ENCODE results near the gene FAM24B. TPM values are rescaled to one million over a fixed set of nuclear protein-coding genes. Genes with fewer than 3 reads are reported as not detected.

Gene FAM24B
- total and polyA plus RNA-seq, 2 donors (not counting 3 experiments of a cell fraction or from before 2014, with no cell fraction given), result 9.3 to 10.6 TPM

DNA sequence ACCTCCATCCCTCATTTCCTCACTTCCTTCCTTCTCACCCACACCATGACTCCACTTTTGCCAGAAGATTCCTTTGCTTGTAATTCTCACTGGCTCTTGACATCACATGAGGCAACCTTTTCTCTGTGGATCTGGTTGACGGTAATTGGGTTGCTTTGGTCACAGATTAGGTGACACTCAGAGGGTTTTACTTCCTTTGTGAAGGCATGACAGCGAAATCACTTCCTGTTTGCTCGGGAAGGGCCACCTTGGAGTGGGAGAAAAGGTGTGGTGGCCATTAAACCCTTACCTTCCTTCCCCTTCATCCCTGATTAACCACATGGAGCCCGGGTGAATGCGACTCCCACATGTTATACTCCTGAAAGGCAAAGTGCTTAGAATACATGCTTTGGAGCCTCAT, 63.9 kb downstream of the FAM24B start:
- FAIRE-seq (no peak), DNase-seq (ENCODE audit: low read depth, low spot score) (no peak)
- TF ChIP-seq FOS (IDR thresholded peaks at IDR 0.05; ENCODE audit: borderline replicate concordance, insufficient read depth, low read length), result no peak
- TF ChIP-seq JUN (IDR thresholded peaks at IDR 0.05; ENCODE audit: borderline replicate concordance, insufficient read depth, insufficient read length, low read depth), result no peak
- TF ChIP-seq POLR2AphosphoS5 (IDR thresholded peaks at IDR 0.05; ENCODE audit: insufficient read depth, low read depth, low read length), result no peak
- TF ChIP-seq GATA2 (IDR thresholded peaks at IDR 0.05; ENCODE audit: insufficient read depth, insufficient read length, low read depth, low read length), result no peak
- TF ChIP-seq, protein P1, sequence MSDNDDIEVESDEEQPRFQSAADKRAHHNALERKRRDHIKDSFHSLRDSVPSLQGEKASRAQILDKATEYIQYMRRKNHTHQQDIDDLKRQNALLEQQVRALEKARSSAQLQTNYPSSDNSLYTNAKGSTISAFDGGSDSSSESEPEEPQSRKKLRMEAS (IDR thresholded peaks at IDR 0.05; ENCODE audit: insufficient read depth, insufficient read length), result no peak
- no peak for TF ChIP-seq EZH2 (IDR thresholded peaks at IDR 0.05; ENCODE audit: borderline replicate concordance, low read depth, low read length, severe bottlenecking)
- TF ChIP-seq, protein P2, sequence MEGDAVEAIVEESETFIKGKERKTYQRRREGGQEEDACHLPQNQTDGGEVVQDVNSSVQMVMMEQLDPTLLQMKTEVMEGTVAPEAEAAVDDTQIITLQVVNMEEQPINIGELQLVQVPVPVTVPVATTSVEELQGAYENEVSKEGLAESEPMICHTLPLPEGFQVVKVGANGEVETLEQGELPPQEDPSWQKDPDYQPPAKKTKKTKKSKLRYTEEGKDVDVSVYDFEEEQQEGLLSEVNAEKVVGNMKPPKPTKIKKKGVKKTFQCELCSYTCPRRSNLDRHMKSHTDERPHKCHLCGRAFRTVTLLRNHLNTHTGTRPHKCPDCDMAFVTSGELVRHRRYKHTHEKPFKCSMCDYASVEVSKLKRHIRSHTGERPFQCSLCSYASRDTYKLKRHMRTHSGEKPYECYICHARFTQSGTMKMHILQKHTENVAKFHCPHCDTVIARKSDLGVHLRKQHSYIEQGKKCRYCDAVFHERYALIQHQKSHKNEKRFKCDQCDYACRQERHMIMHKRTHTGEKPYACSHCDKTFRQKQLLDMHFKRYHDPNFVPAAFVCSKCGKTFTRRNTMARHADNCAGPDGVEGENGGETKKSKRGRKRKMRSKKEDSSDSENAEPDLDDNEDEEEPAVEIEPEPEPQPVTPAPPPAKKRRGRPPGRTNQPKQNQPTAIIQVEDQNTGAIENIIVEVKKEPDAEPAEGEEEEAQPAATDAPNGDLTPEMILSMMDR (IDR thresholded peaks at IDR 0.05; ENCODE audit: extremely low read depth in 1 of 2, insufficient read depth in 1 of 2, low read depth in 1 of 2, low read length in 2 of 2), result no peak
- no peak for TF ChIP-seq POLR2A (IDR thresholded peaks at IDR 0.05; ENCODE audit: low read depth, low read length)
- TF ChIP-seq MYC (IDR thresholded peaks at IDR 0.05; ENCODE audit: low read depth, low read length), result no peak
- H3K27me3 ChIP-seq (ENCODE audit: control insufficient read depth in 2 of 2, insufficient read depth in 2 of 2, low read length in 2 of 2), result peaks cover 3 to 24% of the 10 kb centered on the region in 2 experiments
- H3K9ac ChIP-seq (replicated peaks; ENCODE audit: extremely low read depth, insufficient read depth, low read length), result no peak overlapping the region
- ChIA-PET CTCF (no interaction called here), POLR2A (no interaction called here)
- no peaks in the 10 kb centered on the region for H3K9me1 ChIP-seq (replicated peaks; ENCODE audit: control insufficient read depth, extremely low read depth, insufficient read depth, low read length)
- no peaks in the 10 kb centered on the region for H3K4me1 ChIP-seq (ENCODE audit: control insufficient read depth, extremely low read depth, insufficient read depth, low read length)
- no peak overlapping the region for H3K4me2 ChIP-seq (ENCODE audit: insufficient read depth, low read length)
- intact Hi-C loops (cut with micrococcal nuclease) (no loop called here), dilution Hi-C loops (cut with MboI; ENCODE audit: extremely low pct_ligation_motif_present, low sequenced_read_pairs) (no loop called here)
- no peaks in the 10 kb centered on the region for H3K79me2 ChIP-seq (ENCODE audit: control insufficient read depth, insufficient read depth, low read length)
- H3K27ac ChIP-seq (ENCODE audit: insufficient read depth, low read depth, low read length), result no peak overlapping the region
- no peaks in the 10 kb centered on the region for H3K9me3 ChIP-seq (replicated peaks; ENCODE audit: control insufficient read depth, insufficient read depth, low read length)
- no peaks in the 10 kb centered on the region for H4K20me1 ChIP-seq (replicated peaks; ENCODE audit: control insufficient read depth, extremely low read depth, insufficient read depth, low read length)
- no peaks in the 10 kb centered on the region for H3K36me3 ChIP-seq (ENCODE audit: control insufficient read depth in 2 of 2, extremely low read depth in 1 of 2, insufficient read depth in 2 of 2, low read length in 2 of 2)
- BruUV-seq (replicated peaks), result no TSS peak
- no peak overlapping the region for H3K4me3 ChIP-seq (replicated peaks in 1 of 3; ENCODE audit: insufficient read depth in 1 of 3, low read depth in 1 of 3, low read length in 3 of 3)
- H2AFZ ChIP-seq (ENCODE audit: low read depth, low read length), result no peak overlapping the region
